ENCODE data around the gene CCDC177. TPM values are rescaled to one million over a fixed set of nuclear protein-coding genes. Genes with fewer than 3 reads are reported as not detected.

Gene CCDC177
- total RNA-seq, 2 experiments from 2014 or later: not detected

- Mint-ChIP-seq H3K9me3 (no peaks in the 10 kb centered on the region), H3K4me3 (no peak overlapping the region), H3K27ac (no peak overlapping the region), H3K4me1 (ENCODE audit: low read depth) (peaks cover 3% of the 10 kb centered on the region), H3K27me3 (peaks cover 16% of the 10 kb centered on the region), H3K36me3 (no peaks in the 10 kb centered on the region)
- no peak for DNase-seq
- intact Hi-C loops (cut with micrococcal nuclease): no loop called here
- ChIA-PET CTCF (interaction anchor here (1.0 to 2.4 kb wide), 7 partner anchors 18 to 337 kb away, joined by 3 to 11 read pairs (median 4); no protein-coding TSS in a partner anchor), POLR2A (interaction anchor here (0.9 kb wide), 1 partner anchor 14 kb away, joined by 3 read pairs; no protein-coding TSS in a partner anchor)
Measured at GRCh38 chr14:69579476-69579875, 4.8 kb upstream of the CCDC177 start.

GRCh38 chr14:69574954-69575295, 254 bp upstream of the CCDC177 start:
- Mint-ChIP-seq H3K36me3 (no peaks in the 10 kb centered on the region), H3K9me3 (no peaks in the 10 kb centered on the region), H3K27me3 (peaks cover 44% of the 10 kb centered on the region), H3K27ac (no peak overlapping the region), H3K4me3 (no peak overlapping the region), H3K4me1 (ENCODE audit: low read depth) (peaks cover 11% of the 10 kb centered on the region)
- intact Hi-C loops (cut with micrococcal nuclease): loop anchor here (1.0 kb wide), 3 partner anchors 27 to 333 kb away; no protein-coding TSS in a partner anchor
- DNase-seq: no peak
- ChIA-PET CTCF (interaction anchor here (0.6 to 4.5 kb wide), 22 partner anchors 10 to 1773 kb away, joined by 3 to 47 read pairs (median 4); no protein-coding TSS in a partner anchor), POLR2A (no interaction called here)

GRCh38 chr14:69573831-69574262, 824 bp downstream of the CCDC177 start:
- Mint-ChIP-seq H3K27me3 (peaks cover 48% of the 10 kb centered on the region), H3K9me3 (no peaks in the 10 kb centered on the region), H3K27ac (no peak overlapping the region), H3K4me3 (no peak overlapping the region), H3K36me3 (no peaks in the 10 kb centered on the region), H3K4me1 (ENCODE audit: low read depth) (peaks cover 11% of the 10 kb centered on the region)
- ChIA-PET POLR2A (no interaction called here), CTCF (interaction anchor here (0.7 to 4.5 kb wide), 17 partner anchors 9 to 331 kb away, joined by 3 to 47 read pairs (median 5); no protein-coding TSS in a partner anchor)
- DNase-seq: peak; percentile 20
- intact Hi-C loops (cut with micrococcal nuclease): loop anchor here (1.0 kb wide), 3 partner anchors 26 to 332 kb away; no protein-coding TSS in a partner anchor

GRCh38 chr14:69573205-69573830, 1.4 kb downstream of the CCDC177 start:
- no peak overlapping the region for H3K27ac Mint-ChIP-seq
- H3K27me3 Mint-ChIP-seq: peaks cover 48% of the 10 kb centered on the region
- no peaks in the 10 kb centered on the region for H3K36me3 Mint-ChIP-seq
- CTCF ChIA-PET: interaction anchor here (1.0 to 4.5 kb wide), 7 partner anchors 10 to 331 kb away, joined by 3 to 47 read pairs (median 13); no protein-coding TSS in a partner anchor
- intact Hi-C loops (cut with micrococcal nuclease): no loop called here
- DNase-seq: no peak
- H3K9me3 Mint-ChIP-seq: no peaks in the 10 kb centered on the region
- POLR2A ChIA-PET: no interaction called here
- no peak overlapping the region for H3K4me3 Mint-ChIP-seq
- H3K4me1 Mint-ChIP-seq (ENCODE audit: low read depth): peaks cover 11% of the 10 kb centered on the region

DNA sequence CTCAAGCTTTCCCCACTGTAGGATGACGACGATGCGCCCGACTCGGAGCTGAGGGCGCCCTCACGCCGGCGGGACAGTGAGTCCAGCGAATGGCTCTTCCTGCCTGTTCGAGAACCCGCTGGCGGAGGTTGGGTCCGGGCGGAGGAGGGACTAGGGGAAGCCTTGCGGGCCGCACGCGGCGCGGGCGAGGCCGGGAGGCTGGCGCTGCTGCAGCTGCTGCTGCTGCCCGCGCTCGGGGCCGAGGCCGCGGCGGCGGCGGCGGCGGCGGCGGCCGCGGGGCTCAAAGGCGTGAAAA, 1.9 kb downstream of the CCDC177 start:
- intact Hi-C loops (cut with micrococcal nuclease): no loop called here
- H3K4me1 Mint-ChIP-seq (ENCODE audit: low read depth): peaks cover 11% of the 10 kb centered on the region
- H3K4me3 Mint-ChIP-seq: no peak overlapping the region
- POLR2A ChIA-PET: no interaction called here
- H3K9me3 Mint-ChIP-seq: no peaks in the 10 kb centered on the region
- no peaks in the 10 kb centered on the region for H3K36me3 Mint-ChIP-seq
- CTCF ChIA-PET: interaction anchor here (1.0 to 4.5 kb wide), 7 partner anchors 10 to 331 kb away, joined by 3 to 47 read pairs (median 9); no protein-coding TSS in a partner anchor
- H3K27ac Mint-ChIP-seq: no peak overlapping the region
- no peak for DNase-seq
- peaks cover 48% of the 10 kb centered on the region for H3K27me3 Mint-ChIP-seq

DNA sequence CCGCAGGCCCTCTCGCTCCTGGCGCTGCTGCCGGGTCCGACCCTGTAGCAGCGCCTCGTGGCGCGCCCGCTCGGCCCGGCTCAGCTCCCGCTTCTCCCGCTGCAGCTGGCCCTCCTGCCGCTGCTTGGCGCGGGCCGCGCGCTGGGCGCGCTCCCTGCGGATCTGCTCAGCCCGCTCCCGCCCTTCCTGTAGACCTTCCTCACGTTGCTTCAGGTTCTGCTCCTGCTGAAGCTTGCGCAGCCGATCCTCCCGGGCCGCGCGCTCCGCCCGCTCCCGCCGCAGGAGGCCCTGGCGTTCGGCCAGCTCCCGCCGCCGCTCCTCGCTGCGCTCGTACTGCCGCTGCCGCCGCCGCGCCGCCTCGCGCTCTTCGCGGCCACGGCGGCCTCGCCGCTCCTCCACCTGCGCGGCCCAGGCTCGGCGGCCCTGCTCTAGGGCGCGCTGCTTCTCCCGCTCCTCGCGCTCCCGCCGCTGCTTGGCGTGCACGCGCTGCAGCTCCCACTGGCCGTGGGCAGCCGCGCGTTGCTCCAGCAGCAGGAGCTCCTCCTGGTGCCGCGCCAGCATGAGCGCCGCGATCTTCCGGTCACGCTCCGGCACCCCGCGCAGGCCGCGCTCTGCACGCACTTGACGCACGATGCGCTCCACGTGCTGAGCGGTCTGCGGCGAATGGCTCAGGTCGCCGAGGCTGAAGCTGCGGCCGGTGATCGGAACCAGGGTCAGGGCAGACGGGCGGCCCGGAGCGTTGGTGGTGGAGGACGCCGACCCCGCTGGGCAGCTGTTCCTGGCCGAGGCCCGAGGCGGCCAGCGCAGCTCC, 2.4 kb downstream of the CCDC177 start:
- ChIA-PET POLR2A (no interaction called here), CTCF (interaction anchor here (0.7 to 4.5 kb wide), 10 partner anchors 9 to 330 kb away, joined by 3 to 47 read pairs (median 4); no protein-coding TSS in a partner anchor)
- H3K27me3 Mint-ChIP-seq: peaks cover 52% of the 10 kb centered on the region
- H3K4me3 Mint-ChIP-seq: no peak overlapping the region
- H3K27ac Mint-ChIP-seq: no peak overlapping the region
- H3K36me3 Mint-ChIP-seq: no peaks in the 10 kb centered on the region
- H3K4me1 Mint-ChIP-seq (ENCODE audit: low read depth): peaks cover 11% of the 10 kb centered on the region
- DNase-seq: no peak
- intact Hi-C loops (cut with micrococcal nuclease): no loop called here
- no peaks in the 10 kb centered on the region for H3K9me3 Mint-ChIP-seq

GRCh38 chr14:69571449-69572029, 3.1 kb downstream of the CCDC177 start:
- intact Hi-C loops (cut with micrococcal nuclease): no loop called here
- H3K9me3 Mint-ChIP-seq: no peaks in the 10 kb centered on the region
- H3K27ac Mint-ChIP-seq: no peak overlapping the region
- ChIA-PET CTCF (interaction anchor here (0.7 to 4.5 kb wide), 7 partner anchors 8 to 329 kb away, joined by 3 to 47 read pairs (median 4); no protein-coding TSS in a partner anchor), POLR2A (no interaction called here)
- H3K36me3 Mint-ChIP-seq: no peaks in the 10 kb centered on the region
- peaks cover 11% of the 10 kb centered on the region for H3K4me1 Mint-ChIP-seq (ENCODE audit: low read depth)
- no peak for DNase-seq
- no peak overlapping the region for H3K4me3 Mint-ChIP-seq
- peaks cover 50% of the 10 kb centered on the region for H3K27me3 Mint-ChIP-seq

GRCh38 chr14:69570836-69571330, 3.8 kb downstream of the CCDC177 start:
- Mint-ChIP-seq H3K27me3 (peaks cover 48% of the 10 kb centered on the region), H3K27ac (no peak overlapping the region), H3K4me1 (ENCODE audit: low read depth) (peaks cover 11% of the 10 kb centered on the region), H3K4me3 (no peak overlapping the region), H3K9me3 (no peaks in the 10 kb centered on the region), H3K36me3 (no peaks in the 10 kb centered on the region)
- CTCF ChIA-PET: interaction anchor here (0.7 to 4.5 kb wide), 6 partner anchors 14 to 329 kb away, joined by 3 to 47 read pairs (median 7); no protein-coding TSS in a partner anchor
- intact Hi-C loops (cut with micrococcal nuclease): no loop called here
- DNase-seq: no peak
- POLR2A ChIA-PET: no interaction called here

GRCh38 chr14:69569859-69570258, 4.8 kb downstream of the CCDC177 start:
- H3K27me3 Mint-ChIP-seq: peaks cover 49% of the 10 kb centered on the region

DNA sequence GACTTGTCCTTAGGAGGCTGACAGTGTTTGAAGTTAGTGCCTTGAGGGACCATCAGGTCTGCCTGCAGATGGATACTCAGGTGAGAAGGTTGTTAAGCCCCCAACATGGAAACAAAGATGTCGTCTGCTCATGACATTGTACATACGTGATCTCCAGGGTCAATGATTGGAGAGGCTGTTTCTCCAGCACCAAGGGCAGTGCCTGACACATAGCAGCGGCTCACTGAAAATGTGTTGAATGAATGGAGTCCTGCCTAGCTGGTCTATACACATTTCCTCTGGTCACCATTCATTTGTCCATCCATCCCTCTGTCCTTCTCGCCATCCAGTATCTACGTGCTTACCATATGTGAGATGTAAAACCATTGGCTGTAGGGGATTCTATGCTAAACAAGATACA, 7.1 kb downstream of the CCDC177 start:
- Mint-ChIP-seq H3K27me3 (peaks cover 37% of the 10 kb centered on the region), H3K9me3 (no peaks in the 10 kb centered on the region), H3K36me3 (no peaks in the 10 kb centered on the region), H3K4me3 (no peak overlapping the region), H3K4me1 (ENCODE audit: low read depth) (peaks cover 2% of the 10 kb centered on the region), H3K27ac (no peak overlapping the region)
- DNase-seq: no peak
- ChIA-PET POLR2A (no interaction called here), CTCF (interaction anchor here (1.4 kb wide), 1 partner anchor 20 kb away, joined by 3 read pairs; no protein-coding TSS in a partner anchor)
- intact Hi-C loops (cut with micrococcal nuclease): no loop called here

More at GRCh38 chr14:69569859-69570258, 4.8 kb downstream of the CCDC177 start:
- H3K4me3 Mint-ChIP-seq: no peak overlapping the region
- DNase-seq: no peak
- CTCF ChIA-PET: interaction anchor here (1.1 to 2.9 kb wide), 2 partner anchors 15 to 328 kb away, joined by 5 to 9 read pairs; no protein-coding TSS in a partner anchor
- no peaks in the 10 kb centered on the region for H3K9me3 Mint-ChIP-seq
- peaks cover 11% of the 10 kb centered on the region for H3K4me1 Mint-ChIP-seq (ENCODE audit: low read depth)
- POLR2A ChIA-PET: no interaction called here
- no peak overlapping the region for H3K27ac Mint-ChIP-seq
- no peaks in the 10 kb centered on the region for H3K36me3 Mint-ChIP-seq
- intact Hi-C loops (cut with micrococcal nuclease): no loop called here

- Mint-ChIP-seq H3K4me3 (no peak overlapping the region), H3K27me3 (peaks cover 26% of the 10 kb centered on the region), H3K4me1 (ENCODE audit: low read depth) (no peaks in the 10 kb centered on the region), H3K27ac (no peak overlapping the region), H3K9me3 (no peaks in the 10 kb centered on the region), H3K36me3 (no peaks in the 10 kb centered on the region)
- POLR2A ChIA-PET: no interaction called here
- no peak for DNase-seq
- CTCF ChIA-PET: interaction anchor here (0.6 to 1.2 kb wide), 2 partner anchors 14 to 1002 kb away, joined by 3 to 4 read pairs; no protein-coding TSS in a partner anchor
- intact Hi-C loops (cut with micrococcal nuclease): no loop called here
Measured at GRCh38 chr14:69561893-69562292, 12.8 kb downstream of the CCDC177 start.

GRCh38 chr14:69560826-69561225, 13.8 kb downstream of the CCDC177 start:
- Mint-ChIP-seq H3K4me1 (ENCODE audit: low read depth) (no peaks in the 10 kb centered on the region), H3K9me3 (no peaks in the 10 kb centered on the region), H3K27me3 (peaks cover 20% of the 10 kb centered on the region), H3K36me3 (no peaks in the 10 kb centered on the region), H3K27ac (no peak overlapping the region), H3K4me3 (no peak overlapping the region)
- no peak for DNase-seq
- intact Hi-C loops (cut with micrococcal nuclease): no loop called here
- ChIA-PET CTCF (interaction anchor here (1.2 to 3.9 kb wide), 3 partner anchors 12 to 13 kb away, joined by 3 to 17 read pairs (median 4); no protein-coding TSS in a partner anchor), POLR2A (no interaction called here)
